BE2C (cell line): ENCODE results near the gene MAP10.

ENCODE experiments used
- DNase-seq: peaks from one replicate; pipeline ENCODE4 v3.0.0-alpha.2; 2020
- H3K27me3 ChIP-seq: fragments of 250-450 bp; sonication (Bioruptor Pico); 2 replicates; pipeline ENCODE4 v1.5.1; 2020; ENCODE audit warnings: mild to moderate bottlenecking
- H3K36me3 ChIP-seq: fragments of 250-450 bp; sonication (Bioruptor Pico); 2 replicates; pipeline ENCODE4 v1.5.1; 2020; ENCODE audit warnings: mild to moderate bottlenecking
- H3K4me1 ChIP-seq: fragments of 250-450 bp; sonication (Bioruptor Pico); 2 replicates; pipeline ENCODE4 v1.5.1; 2020
- H3K4me3 ChIP-seq: 2 replicates; pipeline ENCODE4 v1.5.1; 2011; ENCODE audit warnings: low read depth, low read length
- H3K9me3 ChIP-seq: fragments of 250-450 bp; sonication (Bioruptor Pico); 2 replicates; pipeline ENCODE4 v1.5.1; 2020
- TF ChIP-seq, protein P1 (sequence below): IDR thresholded peaks from 2 replicates; pipeline ENCODE4 v1.5.1; 2012; ENCODE audit warnings: mild to moderate bottlenecking, low read depth, low read length

Gene MAP10

DNA sequence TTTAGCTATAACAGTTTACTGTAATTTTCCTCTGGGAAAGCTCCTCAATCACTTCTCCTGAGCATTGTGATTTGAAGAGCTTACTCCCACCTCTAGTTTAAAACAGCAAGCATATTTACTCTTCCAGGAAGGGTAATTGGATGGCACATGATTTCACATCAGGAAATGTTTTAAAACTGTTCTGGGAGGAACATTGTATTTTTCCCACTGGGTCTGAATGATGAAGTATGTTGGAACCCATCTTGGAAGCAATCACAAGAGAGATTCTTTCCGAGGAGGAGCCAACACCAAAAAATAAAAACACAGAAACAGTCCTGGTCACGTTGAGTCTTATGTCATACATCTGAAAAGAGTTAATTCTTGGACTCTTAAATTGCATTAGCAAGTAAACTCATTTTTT lies 17.3 kb downstream of the MAP10 start:
- TF ChIP-seq, protein P1, sequence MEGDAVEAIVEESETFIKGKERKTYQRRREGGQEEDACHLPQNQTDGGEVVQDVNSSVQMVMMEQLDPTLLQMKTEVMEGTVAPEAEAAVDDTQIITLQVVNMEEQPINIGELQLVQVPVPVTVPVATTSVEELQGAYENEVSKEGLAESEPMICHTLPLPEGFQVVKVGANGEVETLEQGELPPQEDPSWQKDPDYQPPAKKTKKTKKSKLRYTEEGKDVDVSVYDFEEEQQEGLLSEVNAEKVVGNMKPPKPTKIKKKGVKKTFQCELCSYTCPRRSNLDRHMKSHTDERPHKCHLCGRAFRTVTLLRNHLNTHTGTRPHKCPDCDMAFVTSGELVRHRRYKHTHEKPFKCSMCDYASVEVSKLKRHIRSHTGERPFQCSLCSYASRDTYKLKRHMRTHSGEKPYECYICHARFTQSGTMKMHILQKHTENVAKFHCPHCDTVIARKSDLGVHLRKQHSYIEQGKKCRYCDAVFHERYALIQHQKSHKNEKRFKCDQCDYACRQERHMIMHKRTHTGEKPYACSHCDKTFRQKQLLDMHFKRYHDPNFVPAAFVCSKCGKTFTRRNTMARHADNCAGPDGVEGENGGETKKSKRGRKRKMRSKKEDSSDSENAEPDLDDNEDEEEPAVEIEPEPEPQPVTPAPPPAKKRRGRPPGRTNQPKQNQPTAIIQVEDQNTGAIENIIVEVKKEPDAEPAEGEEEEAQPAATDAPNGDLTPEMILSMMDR = no peak
- Histone ChIP-seq H3K4me3 (no peak overlapping the region), H3K27me3 (no peaks in the 10 kb centered on the region), H3K4me1 (no peaks in the 10 kb centered on the region), H3K36me3 (no peaks in the 10 kb centered on the region), H3K9me3 (no peaks in the 10 kb centered on the region)
- no peak for DNase-seq

DNA sequence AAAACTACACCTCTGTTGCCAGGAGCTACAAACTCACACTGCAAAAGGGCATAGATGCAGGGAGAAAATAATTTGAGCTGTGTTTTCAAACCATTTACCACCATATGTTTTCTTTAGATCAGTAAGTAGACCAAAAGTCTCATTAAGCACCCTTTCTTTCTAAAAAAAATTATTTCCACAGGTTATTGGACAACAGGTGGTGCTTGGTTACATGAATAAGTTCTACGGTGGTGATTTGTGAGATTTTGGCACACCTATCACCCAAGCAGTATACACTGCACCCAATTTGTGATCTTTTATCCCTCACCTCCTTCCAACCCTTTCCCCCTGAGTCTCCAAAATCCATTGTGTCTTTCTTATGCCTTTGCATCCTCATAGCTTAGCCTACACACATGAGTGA lies 21.1 kb downstream of the MAP10 start:
- Histone ChIP-seq H3K4me3 (no peak overlapping the region), H3K4me1 (no peaks in the 10 kb centered on the region), H3K36me3 (no peaks in the 10 kb centered on the region), H3K27me3 (no peaks in the 10 kb centered on the region), H3K9me3 (no peaks in the 10 kb centered on the region)
- TF ChIP-seq, protein P1 = no peak
- no peak for DNase-seq

DNA sequence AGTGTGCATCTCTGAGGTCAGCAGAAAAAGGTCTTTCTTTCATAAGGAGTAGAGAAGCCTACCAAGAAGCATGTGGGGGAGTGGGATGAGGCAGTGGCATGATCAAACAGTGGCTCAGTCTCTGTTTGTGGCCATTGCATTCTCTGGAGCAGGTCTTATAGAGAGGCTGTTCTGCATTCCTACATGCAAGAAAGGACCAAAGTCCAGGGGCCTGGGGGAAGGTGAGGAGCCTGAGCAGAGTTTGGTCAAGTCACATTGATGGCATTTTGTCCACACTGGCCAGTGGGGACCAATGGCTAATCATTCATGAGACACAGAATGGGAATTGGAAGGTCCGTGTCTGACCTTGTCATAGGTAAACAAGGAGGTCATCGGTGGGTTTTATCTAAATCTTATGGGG lies 25.4 kb downstream of the MAP10 start:
- Histone ChIP-seq H3K4me1 (no peaks in the 10 kb centered on the region; the same call in 1 of the 2 replicates), H3K36me3 (no peaks in the 10 kb centered on the region), H3K27me3 (no peaks in the 10 kb centered on the region), H3K4me3 (no peak overlapping the region), H3K9me3 (no peaks in the 10 kb centered on the region)
- TF ChIP-seq, protein P1 = no peak
- no peak for DNase-seq

DNA sequence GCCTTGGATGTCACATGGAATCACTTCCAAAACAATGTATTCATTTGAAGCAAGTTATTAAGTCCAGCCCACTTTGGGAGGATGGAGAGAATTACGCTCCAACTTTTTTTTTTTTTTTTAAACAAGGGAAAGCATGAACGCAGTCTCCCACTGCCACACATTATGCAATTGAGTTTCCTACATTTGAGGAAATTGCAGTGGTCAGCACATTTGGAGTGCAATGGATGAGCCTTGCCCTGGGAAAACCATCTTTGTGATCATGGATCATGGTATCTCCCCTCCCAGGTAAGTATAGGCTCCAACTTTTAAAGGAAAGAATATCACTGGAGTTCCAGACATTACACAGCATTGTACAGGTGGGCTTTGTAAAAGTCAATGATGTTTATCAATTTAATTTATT lies 26.7 kb downstream of the MAP10 start:
- DNase-seq = no peak
- no peaks in the 10 kb centered on the region for H3K27me3 ChIP-seq
- no peaks in the 10 kb centered on the region for H3K9me3 ChIP-seq
- no peaks in the 10 kb centered on the region for H3K36me3 ChIP-seq
- no peak overlapping the region for H3K4me3 ChIP-seq
- no peaks in the 10 kb centered on the region; the same call in 1 of the 2 replicates for H3K4me1 ChIP-seq
- TF ChIP-seq, protein P1 = no peak

DNA sequence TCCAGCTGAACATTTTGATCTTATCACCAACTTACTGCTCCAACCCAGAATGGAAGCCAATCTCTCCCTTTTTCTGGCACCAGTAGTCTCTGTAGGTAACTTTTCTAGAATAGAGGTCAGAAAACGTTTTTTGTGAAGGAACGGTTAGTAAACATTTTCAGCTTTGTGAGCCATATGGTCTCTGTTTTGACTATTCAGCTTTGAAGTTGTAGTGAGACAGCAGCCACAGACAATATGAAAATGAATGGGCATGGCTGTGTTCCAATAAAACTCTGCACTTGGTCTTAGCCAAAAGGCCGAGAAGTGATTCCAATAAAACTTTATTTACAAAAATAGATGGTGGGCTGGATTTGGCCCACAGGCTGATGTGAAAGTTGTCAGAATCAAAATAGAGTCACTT lies 28.9 kb downstream of the MAP10 start:
- DNase-seq = no peak
- Histone ChIP-seq H3K27me3 (no peaks in the 10 kb centered on the region), H3K4me3 (no peak overlapping the region), H3K9me3 (no peaks in the 10 kb centered on the region), H3K36me3 (no peaks in the 10 kb centered on the region), H3K4me1 (no peaks in the 10 kb centered on the region; the same call in 1 of the 2 replicates)
- TF ChIP-seq, protein P1 = no peak

DNA sequence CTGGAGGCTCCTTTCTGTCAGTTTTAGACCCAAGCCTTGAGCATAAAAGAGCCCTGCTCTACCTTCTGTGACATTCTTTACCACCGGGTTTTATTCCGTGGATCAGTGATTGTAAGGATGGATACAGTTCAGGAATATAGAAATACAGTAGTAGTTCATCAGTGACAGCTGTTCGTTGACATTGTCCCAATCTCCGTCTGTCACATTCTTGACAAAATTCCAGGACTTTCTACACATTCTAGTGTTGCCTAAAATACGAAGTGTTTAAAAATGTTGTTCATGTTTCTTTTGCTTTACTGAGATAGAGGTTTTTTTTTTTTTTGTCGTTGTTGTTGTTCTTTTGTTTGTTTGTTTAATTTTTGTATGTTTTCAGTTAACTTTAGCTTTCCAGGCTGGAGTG lies 29.9 kb downstream of the MAP10 start:
- no peak for DNase-seq
- H3K9me3 ChIP-seq = no peaks in the 10 kb centered on the region
- no peaks in the 10 kb centered on the region for H3K36me3 ChIP-seq
- H3K4me3 ChIP-seq = no peak overlapping the region
- no peaks in the 10 kb centered on the region; the same call in 1 of the 2 replicates for H3K4me1 ChIP-seq
- H3K27me3 ChIP-seq = no peaks in the 10 kb centered on the region
- TF ChIP-seq, protein P1 = no peak
